Measurements from ENCODE around the gene RUFY4.

DNA sequence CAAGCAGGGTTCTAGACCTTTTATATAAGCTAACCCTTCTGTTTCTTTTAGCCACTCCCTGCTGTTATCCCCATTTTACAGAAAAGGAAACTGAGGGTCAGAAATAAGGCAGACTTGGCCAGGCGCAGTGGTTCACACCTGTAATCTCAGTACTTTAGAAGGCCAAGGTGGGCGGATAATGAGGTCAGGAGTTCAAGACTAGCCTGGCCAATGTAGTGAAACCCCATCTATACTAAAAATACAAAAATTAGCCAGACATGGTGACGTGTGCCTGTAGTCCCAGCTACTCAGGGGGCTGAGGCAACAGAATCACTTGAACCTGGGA lies 14.3 kb downstream of the RUFY4 start:
- TF ChIP-seq SP1 (CRISPR knock-in tag; IDR thresholded peaks at IDR 0.05), result no peak
- no peak for TF ChIP-seq ZNF146 (CRISPR knock-in tag; IDR thresholded peaks at IDR 0.05; ENCODE audit: unreplicated experiment)
- no peak for TF ChIP-seq ZNF184 (CRISPR knock-in tag; IDR thresholded peaks at IDR 0.05)
- no peak for TF ChIP-seq NR1H2 (CRISPR knock-in tag; IDR thresholded peaks at IDR 0.05)
- TF ChIP-seq NFE2L1 (tag; IDR thresholded peaks at IDR 0.05; ENCODE audit: borderline replicate concordance, low read depth), result no peak
- TF ChIP-seq NFXL1 (CRISPR knock-in tag; IDR thresholded peaks at IDR 0.05), result no peak
- TF ChIP-seq ZNF280B (CRISPR knock-in tag; IDR thresholded peaks at IDR 0.05), result no peak
- no peak for TF ChIP-seq ETV1 (tag; conservative IDR thresholded peaks at IDR 0.05; ENCODE audit: low read depth)
- no peak for TF ChIP-seq CREB1 (IDR thresholded peaks at IDR 0.05)
- no peak for TF ChIP-seq CREB1 (CRISPR knock-in tag; IDR thresholded peaks at IDR 0.05)
- TF ChIP-seq, protein P1, sequence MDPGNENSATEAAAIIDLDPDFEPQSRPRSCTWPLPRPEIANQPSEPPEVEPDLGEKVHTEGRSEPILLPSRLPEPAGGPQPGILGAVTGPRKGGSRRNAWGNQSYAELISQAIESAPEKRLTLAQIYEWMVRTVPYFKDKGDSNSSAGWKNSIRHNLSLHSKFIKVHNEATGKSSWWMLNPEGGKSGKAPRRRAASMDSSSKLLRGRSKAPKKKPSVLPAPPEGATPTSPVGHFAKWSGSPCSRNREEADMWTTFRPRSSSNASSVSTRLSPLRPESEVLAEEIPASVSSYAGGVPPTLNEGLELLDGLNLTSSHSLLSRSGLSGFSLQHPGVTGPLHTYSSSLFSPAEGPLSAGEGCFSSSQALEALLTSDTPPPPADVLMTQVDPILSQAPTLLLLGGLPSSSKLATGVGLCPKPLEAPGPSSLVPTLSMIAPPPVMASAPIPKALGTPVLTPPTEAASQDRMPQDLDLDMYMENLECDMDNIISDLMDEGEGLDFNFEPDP (CRISPR knock-in tag; IDR thresholded peaks at IDR 0.05), result no peak
- TF ChIP-seq SPI1 (IDR thresholded peaks at IDR 0.05; ENCODE audit: borderline replicate concordance, low read depth, low read length), result no peak
- TF ChIP-seq ZNF121 (CRISPR knock-in tag; conservative IDR thresholded peaks at IDR 0.05), result no peak
- TF ChIP-seq CTCF (IDR thresholded peaks at IDR 0.05 in 2 of 3, conservative IDR thresholded peaks at IDR 0.05 in 1 of 3; ENCODE audit: insufficient read depth in 2 of 3, low read depth in 1 of 3, low read length in 3 of 3), result no peak

Data from K562 (cell line).